IMR-90 (cell line): ENCODE data around the gene ZNF791. TPM values are rescaled to one million over a fixed set of nuclear protein-coding genes. Genes with fewer than 3 reads are reported as not detected.

ENCODE experiments used
- ATAC-seq: fragments of 200-7000 bp; cut with Tn5 transposase; 2 replicates; pipeline ENCODE4 v1.9.1; 2020; ENCODE audit warnings: low read depth, mild to moderate bottlenecking, moderate library complexity
- BruUV-seq: library from RNA; stranded (reverse); fragments of 400-500 nt; replicated peaks from 2 replicates; lab custom pipeline; 2021; lab: Mats Ljungman, UMichigan
- CTCF ChIA-PET: fragments of 300-600 bp; formaldehyde crosslinking; extraction: SDS; loops from one replicate; lab custom pipeline; 2021; ENCODE audit warnings: antibody characterized with exemption; lab: Yijun Ruan, JAX
- POLR2A ChIA-PET: fragments of 300-600 bp; sonication (Branson Sonifier 250); formaldehyde crosslinking; loops from one replicate; lab custom pipeline; 2022; ENCODE audit warnings: antibody characterized with exemption; ENCODE audit not compliant: unreplicated experiment; lab: Charles Lee
- DNase-seq: peaks from one replicate; pipeline ENCODE4 v3.0.0; 2013
- H2AFZ ChIP-seq: replicated peaks from 2 replicates; pipeline ENCODE3; 2013; ENCODE audit warnings: low read length, mild to moderate bottlenecking; ENCODE audit not compliant: poor library complexity
- H2AK5ac ChIP-seq: 2 replicates; pipeline ENCODE4 v1.6.1; 2013; ENCODE audit warnings: low read depth, low read length, inconsistent platforms
- H2AK9ac ChIP-seq: replicated peaks from 2 replicates; pipeline ENCODE3; 2013; ENCODE audit warnings: mild to moderate bottlenecking, low read depth, low read length, moderate library complexity; ENCODE audit not compliant: poor library complexity
- H2BK120ac ChIP-seq: 2 replicates; pipeline ENCODE4 v1.6.1; 2013; ENCODE audit warnings: low read depth, low read length, inconsistent platforms
- H2BK15ac ChIP-seq: 3 replicates; pipeline ENCODE4 v1.6.1; 2013; ENCODE audit warnings: low read depth, low read length, inconsistent platforms
- H2BK20ac ChIP-seq: 2 replicates; pipeline ENCODE4 v1.6.1; 2013; ENCODE audit warnings: low read depth, mild to moderate bottlenecking, inconsistent platforms, low read length, moderate library complexity
- H2BK5ac ChIP-seq: 2 replicates; pipeline ENCODE4 v1.6.1; 2013; ENCODE audit warnings: mild to moderate bottlenecking, low read depth, low read length, inconsistent platforms; ENCODE audit not compliant: poor library complexity, severe bottlenecking
- H3K14ac ChIP-seq: replicated peaks from 2 replicates; pipeline ENCODE4 v1.6.1; 2013; ENCODE audit warnings: low read depth, low read length, inconsistent platforms
- H3K18ac ChIP-seq: 2 replicates; pipeline ENCODE4 v1.6.1; 2013; ENCODE audit warnings: low read depth, low read length, control low read depth
- H3K23ac ChIP-seq: 2 replicates; pipeline ENCODE4 v1.6.1; 2013; ENCODE audit warnings: low read depth, low read length, inconsistent platforms
- H3K27ac ChIP-seq: 2 replicates; pipeline ENCODE4 v1.5.1; 2013; ENCODE audit warnings: mild to moderate bottlenecking, control low read depth, low read length; ENCODE audit not compliant: insufficient read depth
- H3K27me3 ChIP-seq: 2 replicates; pipeline ENCODE4 v1.6.1; 2013; ENCODE audit warnings: low read length; ENCODE audit not compliant: control insufficient read depth, insufficient read depth
- H3K36me3 ChIP-seq: 2 replicates; pipeline ENCODE4 v1.6.1; 2013; ENCODE audit warnings: low read length, mixed read lengths; ENCODE audit not compliant: control insufficient read depth, insufficient read depth
- H3K4ac ChIP-seq: 2 replicates; pipeline ENCODE4 v1.6.1; 2013; ENCODE audit warnings: low read depth, low read length, inconsistent platforms
- H3K4me1 ChIP-seq: 2 replicates; pipeline ENCODE4 v1.6.1; 2013; ENCODE audit warnings: low read length, mixed read lengths; ENCODE audit not compliant: control insufficient read depth, insufficient read depth
- H3K4me2 ChIP-seq: 2 replicates; pipeline ENCODE4 v1.6.1; 2013; ENCODE audit warnings: low read depth, mild to moderate bottlenecking, control low read depth, low read length, moderate library complexity
- H3K4me3 ChIP-seq: 2 replicates; pipeline ENCODE4 v1.5.1; 2013; ENCODE audit warnings: low read depth, mild to moderate bottlenecking, control low read depth, low read length, moderate library complexity; ENCODE audit not compliant: insufficient read depth
- H3K56ac ChIP-seq: 2 replicates; pipeline ENCODE4 v1.6.1; 2013; ENCODE audit warnings: low read length, inconsistent platforms; ENCODE audit not compliant: insufficient read depth; ENCODE audit errors: extremely low read depth
- H3K79me1 ChIP-seq, 2 experiments: 2 replicates each; pipeline ENCODE4 v1.6.1; 2013; ENCODE audit warnings: low read length in 2 of 2, inconsistent platforms in 1 of 2, low read depth in 1 of 2
- H3K9ac ChIP-seq: 2 replicates; pipeline ENCODE4 v1.6.1; 2013; ENCODE audit warnings: low read depth, low read length, control low read depth
- H3K9me1 ChIP-seq: 2 replicates; pipeline ENCODE4 v1.6.1; 2013; ENCODE audit warnings: low read length, inconsistent platforms; ENCODE audit not compliant: insufficient read depth
- H3K9me3 ChIP-seq: 2 replicates; pipeline ENCODE4 v1.6.1; 2013; ENCODE audit warnings: low read length; ENCODE audit not compliant: control insufficient read depth, insufficient read depth
- H4K20me1 ChIP-seq: 2 replicates; pipeline ENCODE4 v1.6.1; 2013; ENCODE audit warnings: low read length, inconsistent platforms; ENCODE audit not compliant: insufficient read depth
- H4K5ac ChIP-seq: 2 replicates; pipeline ENCODE4 v1.6.1; 2013; ENCODE audit warnings: mild to moderate bottlenecking, low read depth, low read length, control low read depth
- H4K8ac ChIP-seq, 2 experiments: 2 replicates each; pipeline ENCODE4 v1.6.1; 2013; ENCODE audit warnings: low read depth in 2 of 2, low read length in 2 of 2, control low read depth in 1 of 2, inconsistent platforms in 1 of 2
- H4K91ac ChIP-seq: 2 replicates; pipeline ENCODE4 v1.6.1; 2013; ENCODE audit warnings: low read depth, low read length, inconsistent platforms; ENCODE audit not compliant: insufficient read depth
- BHLHE40 ChIP-seq: fragments of 150-350 bp; IDR thresholded peaks from 2 replicates; pipeline ENCODE4 v1.6.1; 2016; ENCODE audit warnings: mild to moderate bottlenecking, low read depth, low read length
- CEBPB ChIP-seq: IDR thresholded peaks from 2 replicates; pipeline ENCODE4 v1.6.1; 2012; ENCODE audit warnings: low read depth, low read length, improper control_type of control experiment
- CHD1 ChIP-seq: IDR thresholded peaks from 2 replicates; pipeline ENCODE4 v1.6.1; 2012; ENCODE audit warnings: low read depth, low read length, improper control_type of control experiment
- CTCF ChIP-seq: conservative IDR thresholded peaks from 2 replicates; pipeline ENCODE4 v1.5.1; 2012; ENCODE audit warnings: mild to moderate bottlenecking, low read depth, low read length, improper control_type of control experiment
- ELK1 ChIP-seq: fragments of 150-350 bp; IDR thresholded peaks from 2 replicates; pipeline ENCODE4 v1.6.1; 2016; ENCODE audit warnings: low read depth, mild to moderate bottlenecking, low read length, moderate library complexity, borderline replicate concordance
- FOS ChIP-seq: fragments of 150-350 bp; IDR thresholded peaks from 2 replicates; pipeline ENCODE4 v1.6.1; 2016; ENCODE audit warnings: low read depth, low read length
- MAZ ChIP-seq: IDR thresholded peaks from 2 replicates; pipeline ENCODE4 v1.6.1; 2012; ENCODE audit warnings: low read depth, mild to moderate bottlenecking, low read length, improper control_type of control experiment, moderate library complexity, borderline replicate concordance
- MXI1 ChIP-seq: IDR thresholded peaks from 2 replicates; pipeline ENCODE4 v1.6.1; 2012; ENCODE audit warnings: low read depth, mild to moderate bottlenecking, low read length, moderate library complexity, borderline replicate concordance
- NFE2L2 ChIP-seq: fragments of 150-350 bp; IDR thresholded peaks from 2 replicates; pipeline ENCODE4 v1.6.1; 2016; ENCODE audit warnings: low read depth, mild to moderate bottlenecking, low read length
- POLR2A ChIP-seq: IDR thresholded peaks from 2 replicates; pipeline ENCODE4 v1.6.1; 2012; ENCODE audit warnings: mild to moderate bottlenecking, low read depth, low read length
- RAD21 ChIP-seq: IDR thresholded peaks from 2 replicates; pipeline ENCODE4 v1.6.1; 2012; ENCODE audit warnings: low read length, improper control_type of control experiment
- RCOR1 ChIP-seq: IDR thresholded peaks from 2 replicates; pipeline ENCODE4 v1.6.1; 2012; ENCODE audit warnings: mild to moderate bottlenecking, low read length, improper control_type of control experiment; ENCODE audit not compliant: insufficient replicate concordance
- RFX5 ChIP-seq: IDR thresholded peaks from 2 replicates; pipeline ENCODE4 v1.8.0; 2012; ENCODE audit warnings: low read depth, mild to moderate bottlenecking, low read length, moderate library complexity
- USF2 ChIP-seq: fragments of 150-350 bp; IDR thresholded peaks from 2 replicates; pipeline ENCODE4 v1.6.1; 2017; ENCODE audit warnings: mild to moderate bottlenecking, antibody characterized with exemption, low read length, low read depth
- WGBS, 2 experiments: methylation state at CpG; one replicate each; pipeline versions ENCODE4 v1.1.5 to v1.1.7; 2013; ENCODE audit warnings: missing lambda C conversion rate in 2 of 2; ENCODE audit not compliant: insufficient read length in 1 of 2; ENCODE audit errors: extremely low coverage in 2 of 2; 5-methylcytosine and 5-hydroxymethylcytosine counted together
- dilution Hi-C: fragments of 300-500 bp; cut with HindIII; formaldehyde crosslinking; loops from one replicate; pipeline ENCODE4 v1.14.3; 2018; ENCODE audit warnings: low sequenced_read_pairs; ENCODE audit not compliant: unreplicated experiment
- in situ Hi-C: fragments of 300-500 bp; cut with MboI; formaldehyde crosslinking; loops from 3 replicates; pipeline ENCODE4 v1.14.3; 2019; ENCODE audit warnings: low sequenced_read_pairs, inconsistent platforms, mixed read lengths
- intact Hi-C: fragments of 100-400 bp; cut with micrococcal nuclease; formaldehyde crosslinking; loops from 2 replicates; pipeline ENCODE4 v1.10.0; 2022
- polyA plus RNA-seq, 3 experiments: library from polyadenylated mRNA; depleted of rRNA; stranded (reverse); fragments of >200 nt; gene quantifications; 2 replicates each; pipeline ENCODE4 v1.2.3, GENCODE V29; 2012; ENCODE audit warnings: low replicate concordance in 1 of 3
- total RNA-seq: library from RNA; depleted of rRNA; stranded (reverse); fragments of >200 nt; gene quantifications from 2 replicates; pipeline ENCODE4 v1.2.3, GENCODE V29; 2012

The ZNF791 gene
- total and polyA plus RNA-seq, 2 of the 4 experiments (the other 2 are of a cell fraction): 7.1 to 15.8 TPM

GRCh38 chr19:12617646-12618045, 6.9 kb downstream of the ZNF791 start:
- Histone ChIP-seq H3K9me1 (no peaks in the 10 kb centered on the region), H3K79me1 (peaks cover 5 to 31% of the 10 kb centered on the region in 2 experiments), H3K4ac (no peak overlapping the region), H3K23ac (no peak overlapping the region), H2AK9ac (no peak overlapping the region), H4K91ac (no peak overlapping the region), H3K14ac (no peak overlapping the region), H2AK5ac (no peak overlapping the region), H3K18ac (no peak overlapping the region), H3K9ac (no peak overlapping the region), H2BK5ac (no peak overlapping the region), H3K56ac (no peak overlapping the region), H2BK120ac (no peak overlapping the region), H3K9me3 (peaks cover 2% of the 10 kb centered on the region; the same call in 1 of the 2 replicates), H3K4me2 (no peak overlapping the region), H3K4me1 (peaks cover 3% of the 10 kb centered on the region), H4K8ac (no peak overlapping the region), H2BK15ac (no peak overlapping the region), H3K36me3 (peaks cover 28% of the 10 kb centered on the region), H3K4me3 (no peak overlapping the region), H3K27ac (no peak overlapping the region), H3K27me3 (no peaks in the 10 kb centered on the region), H2AFZ (no peak overlapping the region), H4K5ac (no peak overlapping the region), H2BK20ac (no peak overlapping the region), H4K20me1 (peaks cover 50% of the 10 kb centered on the region)
- dilution Hi-C loops (no loop called here), intact Hi-C loops (no loop called here), in situ Hi-C loops (no loop called here)
- DNase-seq: no peak
- WGBS, 2 experiments: no CpG with 5 or more reads among the region's 4 CpGs
- POLR2A ChIA-PET: no interaction called here
- TF ChIP-seq CEBPB (no peak), RAD21 (no peak), RFX5 (no peak), USF2 (no peak), CHD1 (no peak), MXI1 (no peak), MAZ (no peak), RCOR1 (no peak), POLR2A (no peak), FOS (no peak), CTCF (no peak), BHLHE40 (no peak), ELK1 (no peak), NFE2L2 (no peak)
- no peak for ATAC-seq
- no TSS peak for BruUV-seq
- CTCF ChIA-PET: no interaction called here
